Uterus (tissue), 2 donors: ENCODE results near the gene TCEA2.

Experiments
- CTCF ChIP-seq, 4 experiments: fragments of 200-600 bp in 2 of 4; fragments of 450-650 bp in 2 of 4; sonication (generic) in 2 of 4; IDR thresholded peaks; one replicate each; pipeline ENCODE4 v1.5.1; 2016 to 2019; ENCODE audit warnings: antibody characterized with exemption in 4 of 4, mild to moderate bottlenecking in 2 of 4, moderate library complexity in 1 of 4
- POLR2A ChIP-seq, 2 donors: fragments of 450-650 bp; IDR thresholded peaks; one replicate each; pipeline ENCODE4 v1.6.1; 2016; ENCODE audit warnings: antibody characterized with exemption in 2 of 2, mild to moderate bottlenecking in 1 of 2, moderate library complexity in 1 of 2

- TF ChIP-seq CTCF (IDR thresholded peaks at IDR 0.05), result no peak
- no peak for TF ChIP-seq POLR2A (IDR thresholded peaks at IDR 0.05)
These were observed 56.8 kb downstream of the TCEA2 start for GRCh38 chr20:64119681-64120341.
